H9 (cell line): ENCODE results near the gene GABRE. TPM values are rescaled to one million over a fixed set of nuclear protein-coding genes. Genes with fewer than 3 reads are reported as not detected.

ENCODE experiments used
- DNase-seq: peaks from one replicate; pipeline ENCODE4 v3.0.0-alpha.2; 2017
- H2AFZ ChIP-seq: one replicate; pipeline ENCODE4 v1.6.1; 2013; ENCODE audit warnings: mild to moderate bottlenecking, low read length, control low read depth, moderate library complexity
- H2AK5ac ChIP-seq: 2 replicates; pipeline ENCODE4 v1.6.1; 2013; ENCODE audit warnings: low read length, control low read depth, mixed read lengths; ENCODE audit not compliant: insufficient read length
- H2BK120ac ChIP-seq: one replicate; pipeline ENCODE4 v1.6.1; 2013; ENCODE audit warnings: low read depth, mild to moderate bottlenecking, low read length, control low read depth, inconsistent platforms; ENCODE audit not compliant: poor library complexity, severe bottlenecking
- H2BK12ac ChIP-seq: 2 replicates; pipeline ENCODE4 v1.6.1; 2013; ENCODE audit warnings: low read length, control low read depth, mixed read lengths, low read depth; ENCODE audit not compliant: insufficient read length
- H2BK15ac ChIP-seq: 2 replicates; pipeline ENCODE4 v1.6.1; 2013; ENCODE audit warnings: low read depth, low read length, control low read depth
- H2BK20ac ChIP-seq: one replicate; pipeline ENCODE4 v1.6.1; 2013; ENCODE audit warnings: low read depth, mild to moderate bottlenecking, low read length, control low read depth, inconsistent platforms; ENCODE audit not compliant: poor library complexity, severe bottlenecking
- H2BK5ac ChIP-seq: 2 replicates; pipeline ENCODE4 v1.6.1; 2013; ENCODE audit warnings: low read length, control low read depth, mixed read lengths; ENCODE audit not compliant: insufficient read length
- H3K14ac ChIP-seq: 2 replicates; pipeline ENCODE4 v1.6.1; 2013; ENCODE audit warnings: low read length, control low read depth; ENCODE audit not compliant: insufficient read depth
- H3K18ac ChIP-seq: 2 replicates; pipeline ENCODE4 v1.6.1; 2013; ENCODE audit warnings: low read depth, mild to moderate bottlenecking, mixed read lengths, low read length, control low read depth; ENCODE audit not compliant: insufficient read length
- H3K23ac ChIP-seq: 2 replicates; pipeline ENCODE4 v1.6.1; 2013; ENCODE audit warnings: low read length, control low read depth, mixed read lengths, low read depth; ENCODE audit not compliant: insufficient read length
- H3K23me2 ChIP-seq: 2 replicates; pipeline ENCODE4 v1.6.1; 2013; ENCODE audit warnings: low read depth, mild to moderate bottlenecking, mixed read lengths, low read length, control low read depth; ENCODE audit not compliant: insufficient read length, poor library complexity, severe bottlenecking
- H3K27ac ChIP-seq: 2 replicates; pipeline ENCODE4 v1.5.1; 2013; ENCODE audit warnings: low read length, control low read depth, mixed read lengths, low read depth; ENCODE audit not compliant: insufficient read length
- H3K27me3 ChIP-seq: 2 replicates; pipeline ENCODE4 v1.6.1; 2013; ENCODE audit warnings: low read length, control low read depth, inconsistent platforms; ENCODE audit not compliant: insufficient read depth
- H3K4ac ChIP-seq: 2 replicates; pipeline ENCODE4 v1.6.1; 2013; ENCODE audit warnings: low read depth, mild to moderate bottlenecking, control low read depth, inconsistent platforms, low read length, moderate library complexity
- H3K4me1 ChIP-seq: 2 replicates; pipeline ENCODE4 v1.6.1; 2013; ENCODE audit warnings: low read length, control low read depth, inconsistent platforms; ENCODE audit not compliant: insufficient read depth
- H3K4me2 ChIP-seq: 2 replicates; pipeline ENCODE4 v1.6.1; 2013; ENCODE audit warnings: low read length, control low read depth, mixed read lengths; ENCODE audit not compliant: insufficient read length, insufficient read depth
- H3K56ac ChIP-seq: 2 replicates; pipeline ENCODE4 v1.6.1; 2013; ENCODE audit warnings: low read depth, mild to moderate bottlenecking, mixed read lengths, low read length, control low read depth; ENCODE audit not compliant: insufficient read length
- H3K79me1 ChIP-seq: 2 replicates; pipeline ENCODE4 v1.6.1; 2013; ENCODE audit warnings: low read depth, mild to moderate bottlenecking, moderate library complexity, low read length, control low read depth, inconsistent platforms; ENCODE audit not compliant: insufficient read depth, poor library complexity, severe bottlenecking
- H3K79me2 ChIP-seq: 2 replicates; pipeline ENCODE4 v1.6.1; 2013; ENCODE audit warnings: low read length, control low read depth, inconsistent platforms; ENCODE audit not compliant: insufficient read depth
- H3K9ac ChIP-seq: 2 replicates; pipeline ENCODE4 v1.6.1; 2013; ENCODE audit warnings: low read length, control low read depth, mixed read lengths; ENCODE audit not compliant: insufficient read length; ENCODE audit errors: extremely low read depth
- H3K9me3 ChIP-seq: one replicate; pipeline ENCODE4 v1.6.1; 2013; ENCODE audit warnings: low read depth, low read length, inconsistent platforms; ENCODE audit not compliant: control insufficient read depth
- H3T11ph ChIP-seq: one replicate; pipeline ENCODE4 v1.6.1; 2013; ENCODE audit warnings: mild to moderate bottlenecking, low read length, control low read depth, inconsistent platforms
- H4K20me1 ChIP-seq: one replicate; pipeline ENCODE4 v1.6.1; 2013; ENCODE audit not compliant: control insufficient read depth, insufficient read length, insufficient read depth
- H4K5ac ChIP-seq: 2 replicates; pipeline ENCODE4 v1.6.1; 2013; ENCODE audit warnings: low read depth, mild to moderate bottlenecking, mixed read lengths, low read length, control low read depth; ENCODE audit not compliant: insufficient read length
- H4K8ac ChIP-seq: replicated peaks from 2 replicates; pipeline ENCODE4 v1.6.1; 2013; ENCODE audit warnings: low read length, control low read depth, mixed read lengths, low read depth; ENCODE audit not compliant: insufficient read length
- H4K91ac ChIP-seq: 2 replicates; pipeline ENCODE4 v1.6.1; 2013; ENCODE audit warnings: low read depth, mild to moderate bottlenecking, moderate library complexity, mixed read lengths, low read length, control low read depth; ENCODE audit not compliant: insufficient read length
- H3K27ac Mint-ChIP-seq, 3 experiments: 2 replicates in 2 of 3; 3 replicates in 1 of 3; pipeline ENCODE4 v1.8.0; 2020 to 2021; ENCODE audit warnings: mixed read lengths in 3 of 3, mild to moderate bottlenecking in 1 of 3, moderate library complexity in 1 of 3
- H3K27me3 Mint-ChIP-seq: 2 replicates; pipeline ENCODE4 v1.8.0; 2021; ENCODE audit warnings: low read depth, mild to moderate bottlenecking, moderate library complexity, mixed read lengths
- H3K36me3 Mint-ChIP-seq, 3 experiments: 2 replicates in 2 of 3; 3 replicates in 1 of 3; pipeline ENCODE4 v1.8.0; 2020 to 2021; ENCODE audit warnings: low read depth in 3 of 3, mixed read lengths in 3 of 3; ENCODE audit not compliant: insufficient read depth in 1 of 3
- H3K4me1 Mint-ChIP-seq, 2 experiments: 2 replicates each; pipeline ENCODE4 v1.8.0; 2020; ENCODE audit warnings: mixed read lengths in 2 of 2
- H3K4me3 Mint-ChIP-seq, 2 experiments: 2 replicates in 1 of 2; 3 replicates in 1 of 2; pipeline ENCODE4 v1.8.0; 2020 to 2021; ENCODE audit warnings: mild to moderate bottlenecking in 2 of 2, mixed read lengths in 2 of 2, moderate library complexity in 1 of 2
- H3K9me3 Mint-ChIP-seq, 2 experiments: 2 replicates in 1 of 2; 3 replicates in 1 of 2; pipeline ENCODE4 v1.8.0; 2020; ENCODE audit warnings: mild to moderate bottlenecking in 2 of 2, mixed read lengths in 2 of 2, moderate library complexity in 1 of 2
- CTCF ChIP-seq: fragments of 200-600 bp; sonication (generic); conservative IDR thresholded peaks from 3 replicates; pipeline ENCODE4 v1.8.0; 2021; ENCODE audit warnings: antibody characterized with exemption, mild to moderate bottlenecking
- WGBS: extraction: QIAGEN DNeasy Blood & Tissue Kit; methylation state at CpG from one replicate; pipeline ENCODE4 v1.1.7; 2013; ENCODE audit warnings: missing lambda C conversion rate, low lambda C conversion rate, mixed read lengths; ENCODE audit not compliant: insufficient read length; ENCODE audit errors: extremely low coverage; 5-methylcytosine and 5-hydroxymethylcytosine counted together
- total RNA-seq: library from RNA; stranded (reverse); gene quantifications from 2 replicates; pipeline ENCODE4 v1.2.1, GENCODE V29; 2021

GABRE gene
- total RNA-seq, 1 experiment from 2014 or later = 1.8 TPM

GRCh38 chrX:151912221-151912620 lies 62.3 kb downstream of the GABRE start:
- H3K4me1 Mint-ChIP-seq = no peaks in the 10 kb centered on the region
- H3K27me3 Mint-ChIP-seq = 0 out of 2 replicates have a peak, but pooled peaks cover 2% of the 10 kb centered on the region
- H2BK120ac ChIP-seq = no peak overlapping the region

More at GRCh38 chrX:151912221-151912620, 62.3 kb downstream of the GABRE start:
- H2BK20ac ChIP-seq = no peak overlapping the region
- no peaks in the 10 kb centered on the region for H3K4me1 ChIP-seq
- no peak overlapping the region for H3K27ac ChIP-seq
- H4K8ac ChIP-seq = no peak overlapping the region
- H3K27me3 ChIP-seq = no peaks in the 10 kb centered on the region
- H3K4me2 ChIP-seq = no peak overlapping the region
- H2BK12ac ChIP-seq = no peak overlapping the region
- DNase-seq = no peak
- H3K9me3 ChIP-seq = peaks cover 10% of the 10 kb centered on the region
- H4K91ac ChIP-seq = no peak overlapping the region
- H2BK15ac ChIP-seq = no peak overlapping the region
- no CpG with 5 or more reads among the region's 11 CpGs for WGBS
- H4K20me1 ChIP-seq = no peaks in the 10 kb centered on the region
- H3K9ac ChIP-seq = no peak overlapping the region
- no peaks in the 10 kb centered on the region for H3K79me2 ChIP-seq
- no peak overlapping the region for H3K56ac ChIP-seq
- Mint-ChIP-seq H3K9me3 (peaks cover 26 to 41% of the 10 kb centered on the region in 2 experiments), H3K36me3 (no peaks in the 10 kb centered on the region), H3K4me3 (no peak overlapping the region), H3K27ac (no peak overlapping the region)
- H3K14ac ChIP-seq = no peak overlapping the region
- no peak overlapping the region for H2AFZ ChIP-seq
- no peak overlapping the region for H2AK5ac ChIP-seq
- no peak overlapping the region for H3K4ac ChIP-seq
- no peak overlapping the region for H3K23ac ChIP-seq
- no peaks in the 10 kb centered on the region for H3K23me2 ChIP-seq
- TF ChIP-seq CTCF = no peak
- no peak overlapping the region for H3T11ph ChIP-seq
- no peaks in the 10 kb centered on the region for H3K79me1 ChIP-seq
- no peak overlapping the region for H4K5ac ChIP-seq
- H2BK5ac ChIP-seq = no peak overlapping the region
- no peak overlapping the region for H3K18ac ChIP-seq
